ENCODE data around the gene ELK3.

The ELK3 gene

GRCh38 chr12:96167492-96167891, 26.7 kb upstream of the ELK3 start:
- DNase-seq: no peak
- Histone ChIP-seq H3K18ac (ENCODE audit: low read length) (no peak overlapping the region), H3K56ac (ENCODE audit: low read length) (no peak overlapping the region), H2BK15ac (replicated peaks; ENCODE audit: low read depth) (no peak overlapping the region), H3K27ac (ENCODE audit: low read depth, low read length) (no peak overlapping the region), H3K9ac (ENCODE audit: low read length) (no peak overlapping the region), H2AK5ac (ENCODE audit: low read length) (no peak overlapping the region), H3K4me1 (ENCODE audit: control insufficient read depth, low read depth, low read length) (no peaks in the 10 kb centered on the region), H3K27me3 (ENCODE audit: insufficient read depth, low read length, poor library complexity) (no peaks in the 10 kb centered on the region), H3K79me2 (ENCODE audit: control insufficient read depth, insufficient read depth, low read length) (no peaks in the 10 kb centered on the region), H4K5ac (ENCODE audit: low read length) (no peak overlapping the region), H3K4me2 (ENCODE audit: low read length) (no peak overlapping the region), H2BK120ac (ENCODE audit: low read depth, low read length) (no peak overlapping the region), H3K23ac (ENCODE audit: low read length) (no peak overlapping the region), H3K4ac (ENCODE audit: low read depth, low read length) (no peak overlapping the region), H3K4me3 (ENCODE audit: low read length) (no peak overlapping the region), H2BK5ac (ENCODE audit: low read length) (no peak overlapping the region), H3K36me3 (ENCODE audit: control insufficient read depth, insufficient read depth, low read length) (no peaks in the 10 kb centered on the region), H3K79me1 (ENCODE audit: low read length) (no peaks in the 10 kb centered on the region), H4K8ac (ENCODE audit: low read depth, low read length) (no peak overlapping the region)
- no CpG with 5 or more reads among the region's 1 CpG for WGBS (ENCODE audit: extremely low coverage, insufficient coverage, low lambda C conversion rate)

- Histone ChIP-seq H3K4me3 (ENCODE audit: low read length) (no peak overlapping the region), H3K23ac (ENCODE audit: low read length) (no peak overlapping the region), H3K4me2 (ENCODE audit: low read length) (no peak overlapping the region), H2BK5ac (ENCODE audit: low read length) (no peak overlapping the region), H3K27me3 (ENCODE audit: insufficient read depth, low read length, poor library complexity) (no peaks in the 10 kb centered on the region), H3K4ac (ENCODE audit: low read depth, low read length) (no peak overlapping the region), H2BK120ac (ENCODE audit: low read depth, low read length) (no peak overlapping the region), H3K36me3 (ENCODE audit: control insufficient read depth, insufficient read depth, low read length) (no peaks in the 10 kb centered on the region), H3K4me1 (ENCODE audit: control insufficient read depth, low read depth, low read length) (no peaks in the 10 kb centered on the region), H3K18ac (ENCODE audit: low read length) (no peak overlapping the region), H2AK5ac (ENCODE audit: low read length) (no peak overlapping the region), H2BK15ac (replicated peaks; ENCODE audit: low read depth) (no peak overlapping the region), H4K5ac (ENCODE audit: low read length) (no peak overlapping the region), H3K56ac (ENCODE audit: low read length) (no peak overlapping the region), H3K79me1 (ENCODE audit: low read length) (no peaks in the 10 kb centered on the region), H4K8ac (ENCODE audit: low read depth, low read length) (no peak overlapping the region), H3K9ac (ENCODE audit: low read length) (no peak overlapping the region), H3K27ac (ENCODE audit: low read depth, low read length) (no peak overlapping the region), H3K79me2 (ENCODE audit: control insufficient read depth, insufficient read depth, low read length) (no peaks in the 10 kb centered on the region)
- WGBS (ENCODE audit: extremely low coverage, insufficient coverage, low lambda C conversion rate): no CpG with 5 or more reads among the region's 9 CpGs
- DNase-seq: no peak
Measured at GRCh38 chr12:96170328-96170727, 23.8 kb upstream of the ELK3 start.

- no peak for DNase-seq
- H3K9ac ChIP-seq (ENCODE audit: low read length): no peak overlapping the region
- H3K4me3 ChIP-seq (ENCODE audit: low read length): no peak overlapping the region
- H3K27ac ChIP-seq (ENCODE audit: low read depth, low read length): no peak overlapping the region
- no peak overlapping the region for H3K56ac ChIP-seq (ENCODE audit: low read length)
- no peak overlapping the region for H3K4ac ChIP-seq (ENCODE audit: low read depth, low read length)
- no peak overlapping the region for H2AK5ac ChIP-seq (ENCODE audit: low read length)
- no peak overlapping the region for H4K5ac ChIP-seq (ENCODE audit: low read length)
- no peaks in the 10 kb centered on the region for H3K4me1 ChIP-seq (ENCODE audit: control insufficient read depth, low read depth, low read length)
- H2BK15ac ChIP-seq (replicated peaks; ENCODE audit: low read depth): no peak overlapping the region
- H3K4me2 ChIP-seq (ENCODE audit: low read length): no peak overlapping the region
- no peak overlapping the region for H3K18ac ChIP-seq (ENCODE audit: low read length)
- no peak overlapping the region for H2BK120ac ChIP-seq (ENCODE audit: low read depth, low read length)
- no peaks in the 10 kb centered on the region for H3K36me3 ChIP-seq (ENCODE audit: control insufficient read depth, insufficient read depth, low read length)
- H3K27me3 ChIP-seq (ENCODE audit: insufficient read depth, low read length, poor library complexity): no peaks in the 10 kb centered on the region
- no peak overlapping the region for H2BK5ac ChIP-seq (ENCODE audit: low read length)
- no peaks in the 10 kb centered on the region for H3K79me2 ChIP-seq (ENCODE audit: control insufficient read depth, insufficient read depth, low read length)
- no peak overlapping the region for H4K8ac ChIP-seq (ENCODE audit: low read depth, low read length)
- H3K79me1 ChIP-seq (ENCODE audit: low read length): no peaks in the 10 kb centered on the region
- no peak overlapping the region for H3K23ac ChIP-seq (ENCODE audit: low read length)
- no CpG with 5 or more reads among the region's 5 CpGs for whole genome bisulfite sequencing (ENCODE audit: extremely low coverage, insufficient coverage, low lambda C conversion rate)
Measured at GRCh38 chr12:96170762-96171161, 23.4 kb upstream of the ELK3 start.

- no peak for DNase-seq
- Histone ChIP-seq H4K5ac (ENCODE audit: low read length) (no peak overlapping the region), H3K4ac (ENCODE audit: low read depth, low read length) (no peak overlapping the region), H3K9ac (ENCODE audit: low read length) (no peak overlapping the region), H3K79me1 (ENCODE audit: low read length) (no peaks in the 10 kb centered on the region), H3K36me3 (ENCODE audit: control insufficient read depth, insufficient read depth, low read length) (no peaks in the 10 kb centered on the region), H3K4me2 (ENCODE audit: low read length) (no peak overlapping the region), H3K27me3 (ENCODE audit: insufficient read depth, low read length, poor library complexity) (no peaks in the 10 kb centered on the region), H3K4me3 (ENCODE audit: low read length) (no peak overlapping the region), H2BK15ac (replicated peaks; ENCODE audit: low read depth) (no peak overlapping the region), H2AK5ac (ENCODE audit: low read length) (no peak overlapping the region), H3K27ac (ENCODE audit: low read depth, low read length) (no peak overlapping the region), H3K23ac (ENCODE audit: low read length) (no peak overlapping the region), H3K56ac (ENCODE audit: low read length) (no peak overlapping the region), H3K18ac (ENCODE audit: low read length) (no peak overlapping the region), H3K79me2 (ENCODE audit: control insufficient read depth, insufficient read depth, low read length) (no peaks in the 10 kb centered on the region), H3K4me1 (ENCODE audit: control insufficient read depth, low read depth, low read length) (no peaks in the 10 kb centered on the region), H4K8ac (ENCODE audit: low read depth, low read length) (no peak overlapping the region), H2BK5ac (ENCODE audit: low read length) (no peak overlapping the region), H2BK120ac (ENCODE audit: low read depth, low read length) (no peak overlapping the region)
- whole genome bisulfite sequencing (ENCODE audit: extremely low coverage, insufficient coverage, low lambda C conversion rate): no CpG with 5 or more reads among the region's 3 CpGs
Measured at GRCh38 chr12:96171905-96172304, 22.3 kb upstream of the ELK3 start.

GRCh38 chr12:96172981-96173380, 21.2 kb upstream of the ELK3 start:
- Histone ChIP-seq H2BK15ac (replicated peaks; ENCODE audit: low read depth) (no peak overlapping the region), H3K79me2 (ENCODE audit: control insufficient read depth, insufficient read depth, low read length) (no peaks in the 10 kb centered on the region), H2BK5ac (ENCODE audit: low read length) (no peak overlapping the region), H3K79me1 (ENCODE audit: low read length) (no peaks in the 10 kb centered on the region), H3K27ac (ENCODE audit: low read depth, low read length) (no peak overlapping the region), H3K36me3 (ENCODE audit: control insufficient read depth, insufficient read depth, low read length) (no peaks in the 10 kb centered on the region), H3K27me3 (ENCODE audit: insufficient read depth, low read length, poor library complexity) (no peaks in the 10 kb centered on the region), H3K23ac (ENCODE audit: low read length) (no peak overlapping the region), H3K56ac (ENCODE audit: low read length) (no peak overlapping the region), H2BK120ac (ENCODE audit: low read depth, low read length) (no peak overlapping the region), H3K4ac (ENCODE audit: low read depth, low read length) (no peak overlapping the region), H3K4me3 (ENCODE audit: low read length) (no peak overlapping the region), H3K18ac (ENCODE audit: low read length) (no peak overlapping the region), H2AK5ac (ENCODE audit: low read length) (no peak overlapping the region), H4K5ac (ENCODE audit: low read length) (no peak overlapping the region), H3K4me2 (ENCODE audit: low read length) (no peak overlapping the region), H3K9ac (ENCODE audit: low read length) (no peak overlapping the region), H3K4me1 (ENCODE audit: control insufficient read depth, low read depth, low read length) (no peaks in the 10 kb centered on the region), H4K8ac (ENCODE audit: low read depth, low read length) (no peak overlapping the region)
- WGBS (ENCODE audit: extremely low coverage, insufficient coverage, low lambda C conversion rate): no CpG with 5 or more reads among the region's 4 CpGs
- DNase-seq: no peak

- Histone ChIP-seq H3K27ac (ENCODE audit: low read depth, low read length) (no peak overlapping the region), H3K4me3 (ENCODE audit: low read length) (no peak overlapping the region), H3K4ac (ENCODE audit: low read depth, low read length) (no peak overlapping the region), H4K5ac (ENCODE audit: low read length) (no peak overlapping the region), H3K9ac (ENCODE audit: low read length) (no peak overlapping the region), H3K18ac (ENCODE audit: low read length) (no peak overlapping the region), H2AK5ac (ENCODE audit: low read length) (no peak overlapping the region), H3K4me1 (ENCODE audit: control insufficient read depth, low read depth, low read length) (no peaks in the 10 kb centered on the region), H3K23ac (ENCODE audit: low read length) (no peak overlapping the region), H4K8ac (ENCODE audit: low read depth, low read length) (no peak overlapping the region), H2BK120ac (ENCODE audit: low read depth, low read length) (no peak overlapping the region), H2BK15ac (replicated peaks; ENCODE audit: low read depth) (no peak overlapping the region), H3K56ac (ENCODE audit: low read length) (no peak overlapping the region), H3K4me2 (ENCODE audit: low read length) (no peak overlapping the region), H2BK5ac (ENCODE audit: low read length) (no peak overlapping the region), H3K36me3 (ENCODE audit: control insufficient read depth, insufficient read depth, low read length) (no peaks in the 10 kb centered on the region), H3K79me1 (ENCODE audit: low read length) (no peaks in the 10 kb centered on the region), H3K27me3 (ENCODE audit: insufficient read depth, low read length, poor library complexity) (no peaks in the 10 kb centered on the region), H3K79me2 (ENCODE audit: control insufficient read depth, insufficient read depth, low read length) (no peaks in the 10 kb centered on the region)
- WGBS (ENCODE audit: extremely low coverage, insufficient coverage, low lambda C conversion rate): no CpG with 5 or more reads among the region's 1 CpG
- DNase-seq: no peak
Measured at GRCh38 chr12:96176575-96176974, 17.6 kb upstream of the ELK3 start.
